Heart left ventricle (tissue), 16 donors: ENCODE results near the gene RAB30. TPM values are rescaled to one million over a fixed set of nuclear protein-coding genes. Genes with fewer than 3 reads are reported as not detected.
A peak's percentile ranks its signal among the peaks of the same experiment; 100 is the strongest.

Experiments used
- ATAC-seq, 4 donors: fragments of 200-7000 bp; cut with Tn5 transposase; one replicate each; pipeline ENCODE4 v1.9.1; 2020 to 2022; ENCODE audit warnings: moderate library complexity in 4 of 4, mild to moderate bottlenecking in 3 of 4, moderate number of reproducible peaks in 1 of 4
- DNase-seq, 5 donors: peaks; one replicate each; pipeline ENCODE4 v3.0.0-alpha.2; 2020
- H3K27ac ChIP-seq, 12 donors: fragments of 200-600 bp; sonication (generic) in 4 of 12; one replicate each; pipeline versions ENCODE4 v1.5.0 to v1.8.0; 2016 to 2022; ENCODE audit warnings: mild to moderate bottlenecking in 2 of 12
- H3K27me3 ChIP-seq, 9 donors: fragments of 200-600 bp; sonication (generic) in 2 of 9; one replicate each; pipeline versions ENCODE4 v1.5.1 to v1.8.0; 2016 to 2022; ENCODE audit warnings: mild to moderate bottlenecking in 3 of 9
- H3K36me3 ChIP-seq, 9 donors: fragments of 200-600 bp; sonication (generic) in 2 of 9; one replicate each; pipeline versions ENCODE4 v1.5.0 to v1.8.0; 2018 to 2022; ENCODE audit warnings: mild to moderate bottlenecking in 2 of 9
- H3K4me1 ChIP-seq, 12 donors: fragments of 200-600 bp; sonication (generic) in 4 of 12; one replicate each; pipeline versions ENCODE4 v1.5.0 to v1.8.0; 2016 to 2022; ENCODE audit warnings: mild to moderate bottlenecking in 3 of 12
- H3K4me3 ChIP-seq, 12 donors: fragments of 200-600 bp; sonication (generic) in 4 of 12; one replicate each; pipeline versions ENCODE4 v1.5.0 to v1.8.0; 2017 to 2022; ENCODE audit warnings: mild to moderate bottlenecking in 9 of 12, moderate library complexity in 4 of 12
- H3K9me3 ChIP-seq, 12 donors: fragments of 200-600 bp; sonication (generic) in 4 of 12; one replicate each; pipeline versions ENCODE4 v1.5.0 to v1.8.0; 2016 to 2022; ENCODE audit warnings: mild to moderate bottlenecking in 1 of 12
- POLR2A ChIP-seq, 2 donors: fragments of 450-650 bp; IDR thresholded peaks; one replicate each; pipeline ENCODE4 v1.6.1; 2017; ENCODE audit warnings: antibody characterized with exemption in 2 of 2, mild to moderate bottlenecking in 2 of 2, moderate library complexity in 2 of 2
- WGBS, 4 donors: extraction: QIAGEN DNeasy Blood & Tissue Kit in 2 of 4; methylation state at CpG; one replicate each; pipeline versions ENCODE4 v1.1.5 to v1.1.7; 2013 to 2018; 5-methylcytosine and 5-hydroxymethylcytosine counted together
- intact Hi-C, 10 donors: fragments of 100-400 bp; cut with DNase I; formaldehyde crosslinking; loops; one replicate each; pipeline versions ENCODE4 v1.11.1 to v1.14.2; 2022
- polyA plus RNA-seq, 2 donors: library from polyadenylated mRNA; stranded (reverse); fragments of 200-250 nt; gene quantifications; one replicate each; pipeline ENCODE4 v1.2.3, GENCODE V29; 2013
- total RNA-seq, 9 donors: library from RNA; depleted of rRNA in 2 of 9; stranded (reverse); fragments of >200 nt in 2 of 9; fragmentation: NEBNext Ultra II Directional in 3 of 9; extraction: Animal tissue kit (Norgen Biotek cat#: 25700) in 3 of 9; gene quantifications; one replicate each; pipeline versions ENCODE4 v1.1.0 to v1.2.4, GENCODE V29; 2016 to 2023
- TF ChIP-seq, protein P1 (sequence below), 12 donors: fragments of 200-600 bp; sonication (generic) in 4 of 12; IDR thresholded peaks; one replicate each; pipeline versions ENCODE4 v1.5.0 to v1.8.0; 2018 to 2022; ENCODE audit warnings: antibody characterized with exemption in 12 of 12, mild to moderate bottlenecking in 5 of 12
- donor health status: ischemic (EF 13 %, LVEDD 7.1; RV severe dilation, severe dysfunction).
- donor health status: healthy with polysubstance abuse.
- donor health status: DM: no; HTN: yes; CAD: no.
- donor health status: DM: no; HTN: no; CAD: no.
- donor health status: ischemic (EF 25% LVEDD 6.9; RV normal size, moderate dysfunction).
- donor health status: ischemic (EF 25% LVEDD 5.7; RV mildly dilated, moderate dysfunction).
- donor health status: healthy.
- donor health status: DM: yes; HTN: yes; CAD: no.
- donor health status: ischemic (EF 35%, LVEDD 5.7; RV mildly dilated, moderate dysfunction).
- donor health status: nonischemic (EF 11% LVEDD 7.7; RV severe dilation, severe dysfunction).
- donor health status: DM: yes; HTN: yes; CAD: no.
- donor health status: PGD.
- donor health status: ischemic (EF 29% LVEDD 5.4; RV normal size, mild dysfunction).
- donor health status: nonischemic (EF 23%, LVEDD 6.1; RV moderate dilation, normal function).

RAB30 gene
- total and polyA plus RNA-seq, 11 donors: 4.4 to 28.4 (median 18.8) TPM

DNA sequence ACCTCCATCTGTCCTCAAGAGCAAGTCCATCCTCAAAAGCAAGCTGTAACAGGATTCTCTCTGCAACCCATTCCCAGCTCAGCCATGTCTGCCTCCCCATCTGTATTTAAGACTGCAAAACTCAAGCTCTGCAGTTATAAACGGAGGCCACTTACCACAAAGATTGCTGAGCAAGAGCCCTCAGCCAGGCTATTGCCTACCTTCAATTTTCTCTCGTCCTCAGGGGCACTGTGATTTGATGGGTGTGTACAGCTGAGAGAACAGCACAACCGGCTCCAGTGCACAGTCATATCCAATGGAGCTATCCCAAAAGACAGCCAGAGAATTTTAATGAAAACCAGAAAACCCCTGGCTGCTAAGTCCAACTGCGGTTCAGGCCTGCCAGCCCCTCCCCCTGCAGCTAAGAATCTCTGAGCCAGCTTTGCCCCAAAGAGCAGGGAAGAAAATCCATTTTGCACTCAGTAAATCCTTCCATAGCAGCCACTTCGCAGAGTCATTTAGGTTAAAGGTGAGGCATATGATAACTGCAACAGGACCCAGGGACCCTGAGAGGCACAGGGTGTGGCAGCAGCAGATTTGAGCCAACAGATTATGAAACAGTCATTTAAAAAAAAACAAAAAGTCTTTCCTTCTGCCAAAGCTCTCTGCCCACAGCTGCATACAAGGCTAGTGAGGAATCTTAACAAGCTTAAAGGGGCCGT, 37.6 kb downstream of the RAB30 start:
- intact Hi-C loops: loop anchor here in 2 of 10 donors (1.0 kb wide), 2 partner anchors 37 to 38 kb away; partner anchors contain the start of gene RAB30 (in 1 of the 2)
- peak; percentile 82 to 89 (median 86) for ATAC-seq
- peaks cover 3 to 67% (median 51%) of the 10 kb centered on the region in 12 donors for H3K4me1 ChIP-seq
- no peaks in the 10 kb centered on the region for H3K36me3 ChIP-seq
- H3K27me3 ChIP-seq: no peaks in the 10 kb centered on the region
- DNase-seq: peak in 3 of 5 donors; percentile 26 to 66 (median 32)
- H3K27ac ChIP-seq: peak overlapping the region; percentile 51 to 87 (median 78)
- TF ChIP-seq, protein P1, sequence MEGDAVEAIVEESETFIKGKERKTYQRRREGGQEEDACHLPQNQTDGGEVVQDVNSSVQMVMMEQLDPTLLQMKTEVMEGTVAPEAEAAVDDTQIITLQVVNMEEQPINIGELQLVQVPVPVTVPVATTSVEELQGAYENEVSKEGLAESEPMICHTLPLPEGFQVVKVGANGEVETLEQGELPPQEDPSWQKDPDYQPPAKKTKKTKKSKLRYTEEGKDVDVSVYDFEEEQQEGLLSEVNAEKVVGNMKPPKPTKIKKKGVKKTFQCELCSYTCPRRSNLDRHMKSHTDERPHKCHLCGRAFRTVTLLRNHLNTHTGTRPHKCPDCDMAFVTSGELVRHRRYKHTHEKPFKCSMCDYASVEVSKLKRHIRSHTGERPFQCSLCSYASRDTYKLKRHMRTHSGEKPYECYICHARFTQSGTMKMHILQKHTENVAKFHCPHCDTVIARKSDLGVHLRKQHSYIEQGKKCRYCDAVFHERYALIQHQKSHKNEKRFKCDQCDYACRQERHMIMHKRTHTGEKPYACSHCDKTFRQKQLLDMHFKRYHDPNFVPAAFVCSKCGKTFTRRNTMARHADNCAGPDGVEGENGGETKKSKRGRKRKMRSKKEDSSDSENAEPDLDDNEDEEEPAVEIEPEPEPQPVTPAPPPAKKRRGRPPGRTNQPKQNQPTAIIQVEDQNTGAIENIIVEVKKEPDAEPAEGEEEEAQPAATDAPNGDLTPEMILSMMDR (IDR thresholded peaks at IDR 0.05): no peak
- no peak for TF ChIP-seq POLR2A (IDR thresholded peaks at IDR 0.05)
- 13 to 19% (median 15%) methylated on average over 6 of the region's 6 CpGs for WGBS, 4 donors
- peak overlapping the region in 11 of 12 donors; percentile 3 to 52 (median 43) for H3K4me3 ChIP-seq
- H3K9me3 ChIP-seq: no peaks in the 10 kb centered on the region

DNA sequence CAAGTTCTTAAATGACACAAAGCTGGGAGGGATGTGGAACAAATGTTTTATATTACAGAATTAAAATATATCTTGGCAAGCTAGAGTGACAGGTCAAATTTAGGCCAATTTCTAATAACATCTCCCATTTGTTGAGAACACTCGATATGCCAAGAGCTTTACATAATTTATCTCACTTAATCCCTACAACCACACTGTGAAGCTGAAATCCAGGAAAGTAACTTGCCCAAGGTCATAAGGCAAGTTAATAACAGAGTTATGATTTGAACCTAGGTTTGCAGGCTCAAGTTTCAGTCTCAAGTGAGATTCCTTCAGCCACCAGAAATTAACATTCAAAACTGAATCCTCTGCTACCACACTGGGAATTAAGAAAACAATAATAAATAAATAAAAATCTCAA, 38.3 kb downstream of the RAB30 start:
- TF ChIP-seq POLR2A (IDR thresholded peaks at IDR 0.05): no peak
- TF ChIP-seq, protein P1 (IDR thresholded peaks at IDR 0.05): no peak
- ATAC-seq (no peak), DNase-seq (no peak)
- H3K36me3 ChIP-seq: no peaks in the 10 kb centered on the region
- H3K27me3 ChIP-seq: no peaks in the 10 kb centered on the region
- peak overlapping the region; percentile 51 to 87 (median 78) for H3K27ac ChIP-seq
- peaks cover 3 to 66% (median 50%) of the 10 kb centered on the region in 12 donors for H3K4me1 ChIP-seq
- H3K4me3 ChIP-seq: peak overlapping the region in 10 of 12 donors; percentile 3 to 52 (median 43)
- H3K9me3 ChIP-seq: no peaks in the 10 kb centered on the region
- intact Hi-C loops: no loop called here
- 32 to 50% (median 37%) methylated on average over 1 of the region's 1 CpG for WGBS, 4 donors

- intact Hi-C loops: no loop called here
Measured at GRCh38 chr11:83031127-83031526, 40.6 kb downstream of the RAB30 start.

DNA sequence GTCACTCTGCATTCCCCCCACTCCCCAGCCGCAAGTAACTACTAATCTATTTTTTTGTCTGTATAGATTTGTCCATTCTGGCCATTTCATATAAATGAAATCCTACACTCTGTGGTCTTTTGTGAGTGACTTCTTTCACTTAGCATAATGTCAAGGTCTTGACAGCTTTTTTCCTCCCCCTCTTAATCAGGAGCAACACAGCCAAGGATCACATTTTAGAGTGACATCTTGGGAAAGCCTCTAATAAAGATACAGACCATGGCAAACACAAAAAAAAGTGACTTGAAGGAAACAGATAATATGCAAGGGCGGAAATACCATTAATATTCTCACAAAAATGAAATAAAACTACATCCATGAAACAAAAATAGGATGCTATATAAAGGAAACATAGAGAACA, 43.9 kb downstream of the RAB30 start:
- H3K27me3 ChIP-seq: no peaks in the 10 kb centered on the region
- H3K36me3 ChIP-seq: no peaks in the 10 kb centered on the region
- DNase-seq (no peak), ATAC-seq (no peak)
- intact Hi-C loops: no loop called here
- H3K4me1 ChIP-seq: peaks cover 0 to 65% (median 26%) of the 10 kb centered on the region in 12 donors
- H3K9me3 ChIP-seq: no peaks in the 10 kb centered on the region
- TF ChIP-seq, protein P1 (IDR thresholded peaks at IDR 0.05): no peak
- no peak for TF ChIP-seq POLR2A (IDR thresholded peaks at IDR 0.05)
- no peak overlapping the region for H3K4me3 ChIP-seq
- 91 to 96% (median 94%) methylated on average over 2 of the region's 2 CpGs for WGBS, 4 donors
- no peak overlapping the region for H3K27ac ChIP-seq

More at GRCh38 chr11:83031127-83031526, 40.6 kb downstream of the RAB30 start:
- no peak for DNase-seq
- no peak for ATAC-seq
- Histone ChIP-seq H3K27me3 (no peaks in the 10 kb centered on the region), H3K36me3 (no peaks in the 10 kb centered on the region), H3K4me3 (no peak overlapping the region), H3K27ac (peak overlapping the region in 1 of 12 donors; percentile 80), H3K9me3 (no peaks in the 10 kb centered on the region), H3K4me1 (peaks cover 3 to 68% (median 43%) of the 10 kb centered on the region in 12 donors)
- WGBS, 4 donors: 87 to 93% (median 89%) methylated on average over 4 of the region's 4 CpGs
- TF ChIP-seq, protein P1 (IDR thresholded peaks at IDR 0.05): no peak
- no peak for TF ChIP-seq POLR2A (IDR thresholded peaks at IDR 0.05)
